ENCODE data around the gene AP2B1. TPM values are rescaled to one million over a fixed set of nuclear protein-coding genes. Genes with fewer than 3 reads are reported as not detected.

Gene AP2B1
- total RNA-seq, 2 experiments from 2014 or later: 28.9 to 76.0 TPM

DNA sequence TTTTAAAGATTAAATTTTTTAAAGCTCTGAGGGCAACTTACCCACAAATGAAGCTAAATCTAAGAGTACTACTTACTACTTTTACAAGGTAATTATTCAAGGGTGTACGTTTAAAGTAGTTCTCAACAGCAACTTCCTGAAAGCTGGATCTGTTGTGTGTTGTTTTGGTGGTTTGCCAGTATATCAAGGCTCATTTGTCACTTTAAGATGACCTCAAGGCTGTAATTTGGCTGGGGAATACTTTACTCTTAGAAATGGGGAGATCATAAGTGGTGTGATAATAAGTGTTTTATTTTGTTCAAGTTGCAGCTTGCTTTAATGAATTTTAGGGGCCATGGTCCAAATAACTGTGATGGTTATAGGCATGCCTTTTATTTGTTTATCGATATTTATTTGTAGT is 30.4 kb downstream of the AP2B1 start:
- Histone ChIP-seq H3K9me3 (ENCODE audit: low read length) (no peaks in the 10 kb centered on the region), H3K36me3 (ENCODE audit: insufficient read depth, low read length) (peaks cover 29% of the 10 kb centered on the region; the same call in 1 of the 2 replicates), H2AFZ (ENCODE audit: low read length) (no peak overlapping the region), H3K27ac (ENCODE audit: low read depth, low read length, poor library complexity, severe bottlenecking) (no peak overlapping the region), H3K4me2 (ENCODE audit: low read length) (no peak overlapping the region), H3K79me2 (ENCODE audit: insufficient read depth, low read depth, low read length) (no peaks in the 10 kb centered on the region), H4K20me1 (ENCODE audit: insufficient read depth, low read length) (no peaks in the 10 kb centered on the region), H3K9me2 (ENCODE audit: insufficient read depth, low read length) (no peaks in the 10 kb centered on the region), H3K4me1 (ENCODE audit: insufficient read depth, low read length, poor library complexity, severe bottlenecking) (peaks cover 11% of the 10 kb centered on the region), H3K4me3 (ENCODE audit: low read depth, low read length, poor library complexity, severe bottlenecking) (no peak overlapping the region)
- intact Hi-C loops (cut with micrococcal nuclease; ENCODE audit: unreplicated experiment): no loop called here
- BruUV-seq (replicated peaks): no TSS peak
- TF ChIP-seq, protein P1, sequence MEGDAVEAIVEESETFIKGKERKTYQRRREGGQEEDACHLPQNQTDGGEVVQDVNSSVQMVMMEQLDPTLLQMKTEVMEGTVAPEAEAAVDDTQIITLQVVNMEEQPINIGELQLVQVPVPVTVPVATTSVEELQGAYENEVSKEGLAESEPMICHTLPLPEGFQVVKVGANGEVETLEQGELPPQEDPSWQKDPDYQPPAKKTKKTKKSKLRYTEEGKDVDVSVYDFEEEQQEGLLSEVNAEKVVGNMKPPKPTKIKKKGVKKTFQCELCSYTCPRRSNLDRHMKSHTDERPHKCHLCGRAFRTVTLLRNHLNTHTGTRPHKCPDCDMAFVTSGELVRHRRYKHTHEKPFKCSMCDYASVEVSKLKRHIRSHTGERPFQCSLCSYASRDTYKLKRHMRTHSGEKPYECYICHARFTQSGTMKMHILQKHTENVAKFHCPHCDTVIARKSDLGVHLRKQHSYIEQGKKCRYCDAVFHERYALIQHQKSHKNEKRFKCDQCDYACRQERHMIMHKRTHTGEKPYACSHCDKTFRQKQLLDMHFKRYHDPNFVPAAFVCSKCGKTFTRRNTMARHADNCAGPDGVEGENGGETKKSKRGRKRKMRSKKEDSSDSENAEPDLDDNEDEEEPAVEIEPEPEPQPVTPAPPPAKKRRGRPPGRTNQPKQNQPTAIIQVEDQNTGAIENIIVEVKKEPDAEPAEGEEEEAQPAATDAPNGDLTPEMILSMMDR (conservative IDR thresholded peaks at IDR 0.05; ENCODE audit: low read length): no peak
- no peak for TF ChIP-seq EZH2phosphoT487 (IDR thresholded peaks at IDR 0.05; ENCODE audit: borderline replicate concordance, low read depth, low read length)
- no peak for DNase-seq (ENCODE audit: low spot score)
- POLR2A ChIA-PET: no interaction called here
- CTCF ChIA-PET (ENCODE audit: unreplicated experiment): no interaction called here

DNA sequence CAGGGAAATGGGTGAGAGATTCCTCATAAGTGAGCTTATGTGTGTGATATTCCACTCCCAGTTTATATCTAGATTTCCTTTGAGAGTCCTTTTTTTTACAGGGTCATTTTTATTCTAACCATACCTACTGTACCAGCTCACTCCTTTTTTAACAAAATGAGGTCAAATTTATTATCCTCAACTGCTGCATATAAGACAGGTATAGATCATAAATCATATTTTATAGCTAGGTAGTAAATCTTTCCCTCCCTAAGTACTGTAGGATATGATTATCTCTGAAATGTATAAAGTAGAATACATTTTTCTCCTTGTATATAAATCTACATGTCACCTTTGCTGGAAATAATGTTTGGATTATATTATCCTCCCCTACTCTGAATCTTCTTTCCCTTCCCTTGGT is 31.5 kb downstream of the AP2B1 start:
- Histone ChIP-seq H3K9me3 (ENCODE audit: low read length) (no peaks in the 10 kb centered on the region), H3K4me2 (ENCODE audit: low read length) (no peak overlapping the region), H2AFZ (ENCODE audit: low read length) (no peak overlapping the region), H3K36me3 (ENCODE audit: insufficient read depth, low read length) (peaks cover 20% of the 10 kb centered on the region; the same call in 1 of the 2 replicates), H4K20me1 (ENCODE audit: insufficient read depth, low read length) (no peaks in the 10 kb centered on the region), H3K79me2 (ENCODE audit: insufficient read depth, low read depth, low read length) (no peaks in the 10 kb centered on the region), H3K9me2 (ENCODE audit: insufficient read depth, low read length) (no peaks in the 10 kb centered on the region), H3K4me3 (ENCODE audit: low read depth, low read length, poor library complexity, severe bottlenecking) (no peak overlapping the region), H3K4me1 (ENCODE audit: insufficient read depth, low read length, poor library complexity, severe bottlenecking) (peaks cover 11% of the 10 kb centered on the region), H3K27ac (ENCODE audit: low read depth, low read length, poor library complexity, severe bottlenecking) (no peak overlapping the region)
- CTCF ChIA-PET (ENCODE audit: unreplicated experiment): no interaction called here
- no peak for DNase-seq (ENCODE audit: low spot score)
- BruUV-seq (replicated peaks): no TSS peak
- POLR2A ChIA-PET: interaction anchor here (0.5 to 0.7 kb wide), 2 partner anchors 11 to 210 kb away, joined by 3 to 4 read pairs; no protein-coding TSS in a partner anchor
- intact Hi-C loops (cut with micrococcal nuclease; ENCODE audit: unreplicated experiment): no loop called here
- TF ChIP-seq, protein P1 (conservative IDR thresholded peaks at IDR 0.05; ENCODE audit: low read length): no peak
- no peak for TF ChIP-seq EZH2phosphoT487 (IDR thresholded peaks at IDR 0.05; ENCODE audit: borderline replicate concordance, low read depth, low read length)

DNA sequence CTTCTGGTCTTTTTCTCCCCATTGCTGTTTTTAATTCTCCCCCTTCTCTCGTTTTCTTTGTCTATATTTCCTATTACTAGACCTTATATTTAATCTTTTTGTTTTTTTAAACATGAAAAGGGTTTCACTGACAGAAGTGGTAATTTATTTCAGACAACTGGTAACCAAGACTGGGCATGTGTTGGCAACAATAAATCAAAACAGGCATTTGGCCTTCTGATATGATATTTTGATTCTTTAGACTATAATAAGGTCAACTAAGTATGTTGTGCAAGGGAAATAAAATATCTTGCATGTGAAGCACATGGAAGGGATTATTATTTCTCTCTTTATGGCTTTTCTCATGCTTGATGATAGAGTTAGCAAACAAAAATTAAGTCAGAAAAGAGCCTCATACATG is 34.6 kb downstream of the AP2B1 start:
- no peak for TF ChIP-seq EZH2phosphoT487 (IDR thresholded peaks at IDR 0.05; ENCODE audit: borderline replicate concordance, low read depth, low read length)
- TF ChIP-seq, protein P1 (conservative IDR thresholded peaks at IDR 0.05; ENCODE audit: low read length): no peak
- peaks cover 30% of the 10 kb centered on the region for H3K36me3 ChIP-seq (ENCODE audit: insufficient read depth, low read length)
- H3K9me3 ChIP-seq (ENCODE audit: low read length): no peaks in the 10 kb centered on the region
- intact Hi-C loops (cut with micrococcal nuclease; ENCODE audit: unreplicated experiment): no loop called here
- no peaks in the 10 kb centered on the region for H3K9me2 ChIP-seq (ENCODE audit: insufficient read depth, low read length)
- no peak overlapping the region for H3K27ac ChIP-seq (ENCODE audit: low read depth, low read length, poor library complexity, severe bottlenecking)
- no peak for DNase-seq (ENCODE audit: low spot score)
- H3K4me2 ChIP-seq (ENCODE audit: low read length): no peak overlapping the region
- no peaks in the 10 kb centered on the region for H3K79me2 ChIP-seq (ENCODE audit: insufficient read depth, low read depth, low read length)
- H3K4me1 ChIP-seq (ENCODE audit: insufficient read depth, low read length, poor library complexity, severe bottlenecking): peaks cover 11% of the 10 kb centered on the region
- no peaks in the 10 kb centered on the region for H4K20me1 ChIP-seq (ENCODE audit: insufficient read depth, low read length)
- POLR2A ChIA-PET: interaction anchor here (1.3 kb wide), 1 partner anchor 8 kb away, joined by 3 read pairs; no protein-coding TSS in a partner anchor
- H3K4me3 ChIP-seq (ENCODE audit: low read depth, low read length, poor library complexity, severe bottlenecking): no peak overlapping the region
- no peak overlapping the region for H2AFZ ChIP-seq (ENCODE audit: low read length)
- no TSS peak for BruUV-seq (replicated peaks)
- CTCF ChIA-PET (ENCODE audit: unreplicated experiment): no interaction called here
